ENCODE data around the gene MFAP4.

- no peak for TF ChIP-seq EZH2phosphoT487 (conservative IDR thresholded peaks at IDR 0.05; ENCODE audit: low read length)
- TF ChIP-seq, protein P1, sequence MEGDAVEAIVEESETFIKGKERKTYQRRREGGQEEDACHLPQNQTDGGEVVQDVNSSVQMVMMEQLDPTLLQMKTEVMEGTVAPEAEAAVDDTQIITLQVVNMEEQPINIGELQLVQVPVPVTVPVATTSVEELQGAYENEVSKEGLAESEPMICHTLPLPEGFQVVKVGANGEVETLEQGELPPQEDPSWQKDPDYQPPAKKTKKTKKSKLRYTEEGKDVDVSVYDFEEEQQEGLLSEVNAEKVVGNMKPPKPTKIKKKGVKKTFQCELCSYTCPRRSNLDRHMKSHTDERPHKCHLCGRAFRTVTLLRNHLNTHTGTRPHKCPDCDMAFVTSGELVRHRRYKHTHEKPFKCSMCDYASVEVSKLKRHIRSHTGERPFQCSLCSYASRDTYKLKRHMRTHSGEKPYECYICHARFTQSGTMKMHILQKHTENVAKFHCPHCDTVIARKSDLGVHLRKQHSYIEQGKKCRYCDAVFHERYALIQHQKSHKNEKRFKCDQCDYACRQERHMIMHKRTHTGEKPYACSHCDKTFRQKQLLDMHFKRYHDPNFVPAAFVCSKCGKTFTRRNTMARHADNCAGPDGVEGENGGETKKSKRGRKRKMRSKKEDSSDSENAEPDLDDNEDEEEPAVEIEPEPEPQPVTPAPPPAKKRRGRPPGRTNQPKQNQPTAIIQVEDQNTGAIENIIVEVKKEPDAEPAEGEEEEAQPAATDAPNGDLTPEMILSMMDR (IDR thresholded peaks at IDR 0.05; ENCODE audit: insufficient read depth, low read length, poor library complexity, severe bottlenecking): no peak
Measured at GRCh38 chr17:19372866-19373504, 14.0 kb downstream of the MFAP4 start.
